Measurements from ENCODE around the gene APOA4.
"Not testable (repeated sequence)": the region's sequence is repeated elsewhere in the genome, so short reads cannot be mapped to it uniquely, and the experiment has no call there.

APOA4 gene

DNA sequence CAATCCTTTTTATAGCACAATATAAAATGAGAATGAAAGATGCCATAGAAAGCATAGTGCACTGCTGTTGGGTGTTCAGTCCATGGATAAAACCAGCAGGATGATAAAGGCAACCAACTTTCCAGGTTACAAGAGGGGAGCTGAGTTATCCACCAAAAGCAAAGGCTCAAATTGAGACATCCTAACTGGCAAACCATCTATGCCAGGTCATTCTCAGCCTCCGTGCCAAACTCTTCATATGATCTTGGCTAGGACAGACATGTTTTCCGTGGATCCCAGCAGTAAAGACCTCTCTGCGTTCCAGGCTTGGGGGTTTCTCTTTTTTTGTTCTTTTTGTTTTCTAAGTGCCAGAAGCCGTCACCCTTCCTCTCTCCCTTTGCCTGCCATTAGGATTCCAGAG, 21.6 kb upstream of the APOA4 start:
- DNase-seq = no peak

DNA sequence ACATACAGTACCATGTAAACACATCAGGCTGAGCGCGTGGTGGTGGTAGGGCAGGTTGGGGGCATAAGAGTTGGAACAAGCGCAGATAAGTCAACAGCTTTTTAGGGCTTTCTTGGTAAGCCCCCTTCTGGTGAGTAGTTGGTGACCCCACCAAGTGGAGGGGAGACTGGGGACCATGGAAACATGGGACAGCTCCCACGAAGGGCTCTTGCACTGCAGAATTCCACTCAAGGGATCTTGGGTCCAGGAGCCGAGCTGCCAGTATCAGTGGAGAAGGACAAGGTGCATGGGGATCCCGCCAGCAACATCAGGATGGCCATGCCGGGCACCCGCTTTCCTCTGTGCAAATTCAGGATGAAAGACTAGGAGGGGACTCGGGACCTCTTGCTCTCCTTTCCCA, 20.6 kb upstream of the APOA4 start:
- DNase-seq = no peak

DNA sequence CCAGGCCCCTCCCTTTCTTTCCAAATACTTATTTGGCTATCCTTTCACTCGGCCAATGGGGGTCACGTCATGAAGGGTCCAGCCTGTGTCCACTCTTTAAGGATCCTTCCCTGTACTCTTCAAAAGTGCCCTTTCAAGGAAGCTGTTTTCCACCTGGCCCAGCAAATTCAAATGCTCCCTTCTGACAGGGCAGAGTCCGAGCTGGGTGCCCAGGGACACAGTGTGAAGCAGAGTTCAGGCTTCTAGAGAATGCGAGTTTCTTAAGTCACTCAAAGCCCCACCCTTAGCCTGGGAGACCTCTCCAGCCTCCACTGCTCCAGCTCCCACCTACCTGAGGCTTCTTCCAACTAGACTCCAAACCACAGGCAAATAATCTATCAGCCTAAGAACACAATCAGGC, 19.8 kb upstream of the APOA4 start:
- no peak for DNase-seq

DNA sequence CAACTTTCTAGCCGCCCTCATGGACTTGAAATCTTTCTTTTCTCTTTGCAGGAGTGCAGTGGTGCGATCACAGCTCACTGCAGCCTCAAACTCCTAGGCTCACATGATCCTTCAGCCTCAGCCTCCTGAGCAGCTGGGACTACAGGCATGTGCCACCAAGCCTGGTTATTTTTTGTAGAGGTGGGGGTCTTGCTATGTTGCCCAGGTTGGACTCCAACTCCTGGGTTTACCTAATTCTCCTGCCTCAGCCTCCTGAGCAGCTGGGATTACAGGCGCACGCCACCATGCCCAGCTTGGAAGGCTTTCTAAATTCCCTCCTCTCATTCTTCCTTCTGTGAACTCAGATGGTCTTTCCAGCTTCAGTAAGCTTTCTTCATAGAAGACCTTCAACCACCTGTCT, 19.0 kb upstream of the APOA4 start:
- DNase-seq = no peak

DNA sequence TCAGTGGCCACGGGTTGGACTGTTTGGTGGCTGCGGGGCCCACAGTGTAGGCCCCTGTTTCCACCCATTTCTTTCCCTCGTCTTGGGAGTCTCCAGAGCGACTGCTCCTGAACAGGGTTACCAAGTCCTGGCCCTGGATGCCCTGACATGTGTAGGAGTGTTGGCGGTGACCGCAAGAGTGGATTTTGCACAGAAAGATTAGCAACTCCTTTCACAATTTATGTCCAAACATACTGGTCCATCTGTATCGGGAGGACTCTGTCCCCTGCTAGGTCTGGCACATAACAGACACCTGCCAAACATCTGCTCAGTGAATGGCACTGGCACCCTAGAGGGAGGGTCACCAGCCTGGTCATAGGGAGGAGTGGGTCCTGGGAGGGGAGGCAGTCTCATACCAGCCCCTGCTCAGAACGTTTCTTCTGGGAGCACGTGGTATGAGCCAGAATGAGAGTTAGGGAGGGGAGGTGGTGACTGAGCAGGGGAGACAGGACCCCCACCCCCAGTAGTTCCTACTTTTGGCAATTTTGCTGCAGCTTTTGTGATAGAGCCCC, 17.7 kb upstream of the APOA4 start:
- no peak for DNase-seq

DNA sequence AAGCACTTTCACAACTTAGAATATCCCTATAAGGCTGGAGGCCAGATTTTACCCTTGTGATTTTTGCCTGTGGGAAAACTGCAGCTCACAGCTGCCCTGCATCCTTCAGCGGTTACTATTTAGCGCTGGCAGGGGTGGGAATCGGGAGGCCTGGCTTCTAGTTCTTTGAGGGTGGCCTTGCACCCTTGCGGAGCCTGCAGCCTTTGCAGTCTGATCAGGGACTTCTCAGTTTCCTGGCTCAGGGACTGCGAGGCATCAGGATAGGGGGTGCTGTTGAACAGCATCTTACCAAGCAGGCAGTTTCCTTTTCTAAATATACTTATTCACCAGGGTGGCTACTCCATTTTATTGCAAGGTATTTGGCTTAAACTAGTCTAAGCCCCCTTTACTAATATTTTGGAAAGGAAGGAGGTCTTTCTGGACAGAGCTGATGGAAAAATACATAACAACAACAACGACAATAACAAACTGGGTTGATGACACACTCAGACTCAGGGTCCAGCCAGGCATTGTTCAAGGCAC, 17.2 kb upstream of the APOA4 start:
- DNase-seq = no peak

DNA sequence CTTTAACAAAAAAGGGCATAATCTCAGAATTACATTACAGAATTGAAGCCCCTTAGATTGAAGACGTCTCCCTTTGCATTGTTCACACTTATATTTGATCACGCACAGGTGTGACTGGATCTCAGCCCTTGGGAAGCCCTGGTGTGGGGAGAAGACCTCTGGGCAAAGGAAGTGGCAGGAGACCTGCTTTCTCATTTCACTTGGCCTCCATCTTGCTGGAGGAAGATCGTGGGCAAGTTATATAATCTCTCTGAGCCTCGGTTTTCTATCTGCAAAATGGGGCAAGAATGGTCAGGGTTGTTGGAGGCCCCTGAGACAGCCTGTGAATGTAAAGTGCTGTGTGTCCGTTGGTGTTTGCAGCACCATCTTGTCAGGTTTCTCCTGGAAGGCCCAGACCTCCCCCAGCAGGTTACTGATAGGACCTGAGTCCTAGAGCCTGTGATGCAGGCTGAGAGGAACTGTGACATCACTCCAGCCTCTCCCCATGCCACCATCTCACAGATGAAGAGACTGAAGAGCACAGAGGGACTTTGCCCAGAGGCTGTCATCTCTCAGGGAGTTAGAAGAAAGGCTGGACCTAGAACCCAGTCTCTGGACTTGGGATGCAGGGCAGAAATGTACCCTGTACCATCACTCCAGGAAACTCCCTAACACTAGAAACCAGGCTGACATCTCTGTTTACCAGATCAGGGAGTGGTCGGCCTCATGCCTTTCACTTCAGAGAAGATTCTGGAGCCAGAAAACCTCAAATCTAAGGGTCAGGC, 15.4 kb upstream of the APOA4 start:
- no peak for DNase-seq

DNA sequence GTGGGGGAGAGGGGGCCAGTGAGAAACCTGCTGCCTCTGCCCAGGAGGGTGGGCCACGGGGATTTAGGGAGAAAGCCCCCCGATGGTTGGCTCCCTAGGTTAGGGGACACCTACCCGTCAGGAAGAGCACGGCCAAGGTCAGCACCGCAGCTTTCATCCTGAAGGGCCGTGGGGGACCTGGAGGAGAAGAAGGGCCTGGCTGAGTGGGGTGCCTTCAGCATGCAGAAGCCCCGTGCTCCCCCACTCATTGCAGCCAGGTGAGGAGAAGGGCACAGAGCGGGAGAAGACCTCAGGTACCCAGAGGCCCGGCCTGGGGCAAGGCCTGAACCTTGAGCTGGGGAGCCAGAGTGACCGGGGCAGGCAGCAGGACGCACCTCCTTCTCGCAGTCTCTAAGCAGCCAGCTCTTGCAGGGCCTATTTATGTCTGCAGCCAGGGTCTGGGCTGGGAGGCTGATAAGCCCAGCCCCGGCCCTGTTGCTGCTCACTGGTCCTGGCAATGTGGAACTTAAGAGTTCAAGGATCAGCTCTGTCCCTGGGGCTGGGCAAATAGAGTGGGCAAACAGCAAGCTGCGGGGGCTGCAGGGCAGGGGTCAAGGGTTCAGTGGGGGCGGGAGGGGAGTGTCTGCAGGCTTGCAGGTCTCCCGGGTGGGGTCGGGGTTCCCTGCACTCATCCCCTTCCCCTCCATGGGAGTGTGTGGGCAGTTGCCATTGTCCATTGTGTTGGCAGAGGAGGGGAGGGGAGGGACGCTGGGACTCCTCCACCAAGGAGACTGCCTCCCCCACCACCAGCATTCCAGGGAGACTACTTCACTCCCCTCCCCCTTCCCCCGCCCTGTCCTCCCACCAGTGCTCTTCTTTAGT, 14.4 kb upstream of the APOA4 start, which contains the start of gene APOA1:
Gene APOA1, minus strand, starts transcription at position 392 of the 861 bp plus-strand sequence. Its CDS starts 235 bp downstream, at position 157.
- DNase-seq = no peak

DNA sequence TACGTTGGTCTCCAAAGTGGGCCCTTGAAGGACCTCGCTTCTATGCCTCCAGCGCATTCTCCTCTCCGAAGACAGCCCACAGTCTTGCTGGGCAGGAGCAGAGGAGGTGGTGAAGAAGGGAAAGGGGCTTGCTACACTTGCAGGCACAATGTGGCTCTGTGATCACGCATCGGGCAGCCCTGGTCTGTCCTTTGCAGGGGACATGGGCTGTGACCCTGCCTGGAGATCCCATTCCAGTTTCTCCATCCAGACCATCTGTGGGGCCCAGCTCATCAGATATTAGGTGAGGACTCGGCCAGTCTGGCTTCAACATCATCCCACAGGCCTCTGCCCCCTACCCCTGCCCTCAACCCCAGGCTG, 13.5 kb upstream of the APOA4 start:
- no peak for DNase-seq

DNA sequence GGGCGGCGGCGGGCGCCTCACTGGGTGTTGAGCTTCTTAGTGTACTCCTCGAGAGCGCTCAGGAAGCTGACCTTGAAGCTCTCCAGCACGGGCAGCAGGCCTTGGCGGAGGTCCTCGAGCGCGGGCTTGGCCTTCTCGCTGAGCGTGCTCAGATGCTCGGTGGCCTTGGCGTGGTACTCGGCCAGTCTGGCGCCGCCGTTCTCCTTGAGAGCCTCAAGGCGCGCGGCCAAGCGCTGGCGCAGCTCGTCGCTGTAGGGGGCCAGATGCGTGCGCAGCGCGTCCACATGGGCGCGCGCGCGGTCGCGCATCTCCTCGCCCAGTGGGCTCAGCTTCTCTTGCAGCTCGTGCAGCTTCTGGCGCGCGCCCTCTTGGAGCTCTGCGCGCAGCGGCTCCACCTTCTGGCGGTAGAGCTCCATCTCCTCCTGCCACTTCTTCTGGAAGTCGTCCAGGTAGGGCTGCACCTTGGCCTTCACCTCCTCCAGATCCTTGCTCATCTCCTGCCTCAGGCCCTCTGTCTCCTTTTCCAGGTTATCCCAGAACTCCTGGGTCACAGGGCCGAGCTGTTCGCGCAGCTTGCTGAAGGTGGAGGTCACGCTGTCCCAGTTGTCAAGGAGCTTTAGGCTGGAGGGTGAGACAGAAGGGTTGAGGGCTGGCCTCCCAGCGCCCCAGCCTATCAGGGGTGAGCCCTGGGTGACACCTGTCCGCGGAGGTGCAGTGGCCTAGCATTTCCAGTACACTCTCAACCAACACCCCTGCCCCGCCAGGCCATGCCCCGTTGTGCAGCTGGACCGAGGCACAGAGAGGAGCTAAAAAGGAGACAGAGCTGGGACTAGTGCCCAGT, 12.9 kb upstream of the APOA4 start:
- DNase-seq = peak; percentile 77

DNA sequence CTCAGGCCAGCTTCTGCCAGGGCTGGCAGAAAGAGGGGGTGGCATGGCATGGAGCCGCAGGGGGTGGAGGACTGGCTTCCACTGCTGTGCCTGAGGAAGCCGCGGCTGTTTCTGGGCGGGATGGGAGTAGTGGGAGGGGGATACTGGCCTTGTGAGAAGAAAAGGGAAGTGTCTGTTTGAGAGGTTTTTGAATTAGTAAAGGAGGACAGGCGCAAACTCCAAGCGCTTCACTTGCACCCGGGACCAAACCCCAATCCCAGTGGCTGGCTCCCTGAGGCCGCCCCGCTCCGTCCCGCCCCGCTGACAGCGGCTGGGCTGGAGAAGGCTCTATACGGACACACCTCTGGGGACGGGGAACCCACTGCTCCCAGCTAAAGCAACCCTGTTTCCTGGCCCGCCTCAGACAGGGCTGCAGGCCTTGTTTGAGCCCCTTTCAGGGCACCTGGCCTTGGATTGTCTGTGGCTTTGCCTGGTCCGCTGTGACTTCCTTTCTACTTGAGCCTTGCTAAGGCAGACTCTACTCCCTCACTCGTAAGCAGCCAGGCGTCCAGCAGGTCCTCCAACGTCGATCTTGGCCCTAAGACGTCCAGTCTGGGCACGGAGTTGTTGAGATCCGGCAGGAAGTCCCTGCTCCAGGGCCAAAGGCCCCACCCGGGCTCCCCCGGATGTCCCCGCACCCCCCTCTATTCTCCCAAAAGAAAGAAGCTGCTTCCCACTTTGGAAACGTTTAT, 12.1 kb upstream of the APOA4 start:
- DNase-seq = no peak

DNA sequence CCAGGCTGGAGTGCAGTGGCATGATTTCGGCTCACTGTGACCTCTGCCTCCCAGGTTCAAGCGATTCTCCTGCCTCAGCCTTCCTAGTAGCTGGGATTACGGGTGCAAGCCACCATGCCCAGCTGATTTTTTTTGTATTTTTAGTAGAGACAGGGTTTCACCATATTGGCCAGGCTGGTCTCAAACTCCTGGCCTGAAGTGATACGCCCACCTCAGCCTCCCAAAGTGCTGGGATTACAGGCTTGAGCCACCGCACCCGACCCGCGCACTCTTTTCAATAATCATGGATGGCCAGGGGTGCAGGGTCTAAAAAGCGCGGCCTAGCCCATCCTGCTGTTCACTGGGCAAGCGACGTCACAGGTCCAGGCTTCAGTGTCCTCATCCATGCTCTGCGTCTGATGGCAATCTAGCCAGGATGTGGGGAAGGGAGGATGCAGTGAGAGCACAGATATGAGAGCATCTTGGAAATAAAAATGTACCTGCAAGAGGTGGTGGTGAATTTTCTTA, 11.5 kb upstream of the APOA4 start:
- DNase-seq = not testable (repeated sequence)

DNA sequence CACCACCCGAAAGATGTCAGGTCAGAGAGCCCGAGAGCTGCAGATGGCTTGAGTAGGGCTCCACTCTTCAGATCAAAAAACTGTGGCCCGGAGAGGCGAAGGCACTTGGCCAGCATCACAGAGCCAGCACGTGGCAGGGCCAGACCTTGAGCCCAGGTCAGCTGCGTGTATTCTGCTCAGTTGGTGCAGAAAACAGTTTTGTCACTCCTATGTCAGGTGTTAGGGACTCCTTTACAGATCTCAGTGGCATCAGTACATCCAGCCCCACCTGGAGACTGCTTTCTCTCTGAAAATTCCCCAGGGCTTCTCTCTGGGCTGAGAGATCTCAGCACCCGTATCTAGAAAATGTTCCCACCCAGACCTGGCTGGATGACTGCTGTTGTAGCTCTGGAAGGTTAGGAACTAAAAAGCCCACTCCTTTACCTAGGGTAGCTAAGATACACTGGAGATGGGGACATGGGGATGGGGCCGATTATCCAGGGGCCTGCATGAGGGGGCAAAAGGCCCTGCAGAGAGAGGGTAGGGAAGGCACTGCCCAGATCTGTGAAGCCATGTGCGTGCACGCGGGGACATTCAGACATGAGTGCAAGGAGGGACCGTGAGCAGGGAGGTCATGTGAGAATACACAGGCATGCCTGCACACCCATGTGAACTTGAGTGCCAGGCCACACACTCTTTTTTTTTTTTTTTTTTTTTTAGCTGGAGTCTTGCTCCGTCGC, 10.9 kb upstream of the APOA4 start:
- no peak for DNase-seq

DNA sequence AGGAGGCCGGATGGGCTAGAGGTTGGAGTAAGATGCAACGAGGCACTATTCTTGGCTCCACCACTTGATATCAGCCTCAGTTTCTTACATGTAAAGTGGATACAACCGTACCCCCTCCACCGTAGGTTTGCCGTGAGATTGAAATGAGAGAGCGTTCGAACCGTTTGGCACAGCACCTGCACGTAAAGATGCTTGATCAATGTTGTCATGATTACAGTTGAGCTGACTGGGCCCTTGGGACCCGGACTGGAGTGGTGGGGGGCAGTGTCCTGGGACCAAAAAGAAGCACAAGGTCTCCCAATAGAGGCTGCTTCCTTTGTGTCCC, 10.3 kb upstream of the APOA4 start:
- DNase-seq = no peak

DNA sequence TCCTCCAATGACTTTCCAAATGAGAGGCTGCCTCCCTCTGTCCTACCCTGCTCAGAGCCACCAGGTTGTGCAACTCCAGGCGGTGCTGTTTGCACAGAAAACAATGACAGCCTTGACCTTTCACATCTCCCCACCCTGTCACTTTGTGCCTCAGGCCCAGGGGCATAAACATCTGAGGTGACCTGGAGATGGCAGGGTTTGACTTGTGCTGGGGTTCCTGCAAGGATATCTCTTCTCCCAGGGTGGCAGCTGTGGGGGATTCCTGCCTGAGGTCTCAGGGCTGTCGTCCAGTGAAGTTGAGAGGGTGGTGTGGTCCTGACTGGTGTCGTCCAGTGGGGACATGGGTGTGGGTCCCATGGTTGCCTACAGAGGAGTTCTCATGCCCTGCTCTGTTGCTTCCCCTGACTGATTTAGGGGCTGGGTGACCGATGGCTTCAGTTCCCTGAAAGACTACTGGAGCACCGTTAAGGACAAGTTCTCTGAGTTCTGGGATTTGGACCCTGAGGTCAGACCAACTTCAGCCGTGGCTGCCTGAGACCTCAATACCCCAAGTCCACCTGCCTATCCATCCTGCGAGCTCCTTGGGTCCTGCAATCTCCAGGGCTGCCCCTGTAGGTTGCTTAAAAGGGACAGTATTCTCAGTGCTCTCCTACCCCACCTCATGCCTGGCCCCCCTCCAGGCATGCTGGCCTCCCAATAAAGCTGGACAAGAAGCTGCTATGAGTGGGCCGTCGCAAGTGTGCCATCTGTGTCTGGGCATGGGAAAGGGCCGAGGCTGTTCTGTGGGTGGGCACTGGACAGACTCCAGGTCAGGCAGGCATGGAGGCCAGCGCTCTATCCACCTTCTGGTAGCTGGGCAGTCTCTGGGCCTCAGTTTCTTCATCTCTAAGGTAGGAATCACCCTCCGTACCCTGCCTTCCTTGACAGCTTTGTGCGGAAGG, 9.5 kb upstream of the APOA4 start:
- no peak for DNase-seq

DNA sequence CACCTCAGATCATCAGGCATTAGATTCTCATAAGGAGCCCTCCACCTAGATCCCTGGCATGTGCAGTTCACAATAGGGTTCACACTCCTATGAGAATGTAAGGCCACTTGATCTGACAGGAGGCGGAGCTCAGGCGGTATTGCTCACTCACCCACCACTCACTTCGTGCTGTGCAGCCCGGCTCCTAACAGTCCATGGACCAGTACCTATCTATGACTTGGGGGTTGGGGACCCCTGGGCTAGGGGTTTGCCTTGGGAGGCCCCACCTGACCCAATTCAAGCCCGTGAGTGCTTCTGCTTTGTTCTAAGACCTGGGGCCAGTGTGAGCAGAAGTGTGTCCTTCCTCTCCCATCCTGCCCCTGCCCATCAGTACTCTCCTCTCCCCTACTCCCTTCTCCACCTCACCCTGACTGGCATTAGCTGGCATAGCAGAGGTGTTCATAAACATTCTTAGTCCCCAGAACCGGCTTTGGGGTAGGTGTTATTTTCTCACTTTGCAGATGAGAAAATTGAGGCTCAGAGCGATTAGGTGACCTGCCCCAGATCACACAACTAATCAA, 8.8 kb upstream of the APOA4 start:
- no peak for DNase-seq

DNA sequence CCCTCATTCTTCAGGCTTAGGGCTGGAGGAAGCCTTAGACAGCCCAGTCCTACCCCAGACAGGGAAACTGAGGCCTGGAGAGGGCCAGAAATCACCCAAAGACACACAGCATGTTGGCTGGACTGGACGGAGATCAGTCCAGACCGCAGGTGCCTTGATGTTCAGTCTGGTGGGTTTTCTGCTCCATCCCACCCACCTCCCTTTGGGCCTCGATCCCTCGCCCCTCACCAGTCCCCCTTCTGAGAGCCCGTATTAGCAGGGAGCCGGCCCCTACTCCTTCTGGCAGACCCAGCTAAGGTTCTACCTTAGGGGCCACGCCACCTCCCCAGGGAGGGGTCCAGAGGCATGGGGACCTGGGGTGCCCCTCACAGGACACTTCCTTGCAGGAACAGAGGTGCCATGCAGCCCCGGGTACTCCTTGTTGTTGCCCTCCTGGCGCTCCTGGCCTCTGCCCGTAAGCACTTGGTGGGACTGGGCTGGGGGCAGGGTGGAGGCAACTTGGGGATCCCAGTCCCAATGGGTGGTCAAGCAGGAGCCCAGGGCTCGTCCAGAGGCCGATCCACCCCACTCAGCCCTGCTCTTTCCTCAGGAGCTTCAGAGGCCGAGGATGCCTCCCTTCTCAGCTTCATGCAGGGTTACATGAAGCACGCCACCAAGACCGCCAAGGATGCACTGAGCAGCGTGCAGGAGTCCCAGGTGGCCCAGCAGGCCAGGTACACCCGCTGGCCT, 7.2 kb upstream of the APOA4 start:
- DNase-seq = no peak

DNA sequence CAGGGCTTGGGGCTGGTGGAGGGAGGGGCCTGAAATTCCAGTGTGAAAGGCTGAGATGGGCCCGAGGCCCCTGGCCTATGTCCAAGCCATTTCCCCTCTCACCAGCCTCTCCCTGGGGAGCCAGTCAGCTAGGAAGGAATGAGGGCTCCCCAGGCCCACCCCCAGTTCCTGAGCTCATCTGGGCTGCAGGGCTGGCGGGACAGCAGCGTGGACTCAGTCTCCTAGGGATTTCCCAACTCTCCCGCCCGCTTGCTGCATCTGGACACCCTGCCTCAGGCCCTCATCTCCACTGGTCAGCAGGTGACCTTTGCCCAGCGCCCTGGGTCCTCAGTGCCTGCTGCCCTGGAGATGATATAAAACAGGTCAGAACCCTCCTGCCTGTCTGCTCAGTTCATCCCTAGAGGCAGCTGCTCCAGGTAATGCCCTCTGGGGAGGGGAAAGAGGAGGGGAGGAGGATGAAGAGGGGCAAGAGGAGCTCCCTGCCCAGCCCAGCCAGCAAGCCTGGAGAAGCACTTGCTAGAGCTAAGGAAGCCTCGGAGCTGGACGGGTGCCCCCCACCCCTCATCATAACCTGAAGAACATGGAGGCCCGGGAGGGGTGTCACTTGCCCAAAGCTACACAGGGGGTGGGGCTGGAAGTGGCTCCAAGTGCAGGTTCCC, 6.5 kb upstream of the APOA4 start, which contains the start of gene APOC3:
Gene APOC3, plus strand, starts transcription at position 383 of the 659 bp plus-strand sequence. CDS start 676 bp downstream, outside the sequence.
- no peak for DNase-seq
